Mucosa of descending colon (tissue), 3 donors: ENCODE data around the gene SPECC1. TPM values are rescaled to one million over a fixed set of nuclear protein-coding genes. Genes with fewer than 3 reads are reported as not detected.

Source experiments
- ATAC-seq: fragments of 200-7000 bp; cut with Tn5 transposase; one replicate; pipeline ENCODE4 v1.9.1; 2020; ENCODE audit warnings: mild to moderate bottlenecking, moderate library complexity
- DNase-seq, 3 donors: peaks; one replicate each; pipeline ENCODE4 v3.0.0-alpha.2; 2020
- H3K36me3 ChIP-seq: fragments of 200-600 bp; one replicate; pipeline ENCODE4 v1.8.0; 2021; ENCODE audit warnings: low read depth, mild to moderate bottlenecking
- H3K4me1 ChIP-seq: fragments of 200-600 bp; one replicate; pipeline ENCODE4 v1.8.0; 2021; ENCODE audit warnings: low read depth, mild to moderate bottlenecking
- H3K4me3 ChIP-seq: fragments of 200-600 bp; one replicate; pipeline ENCODE4 v1.8.0; 2021; ENCODE audit warnings: mild to moderate bottlenecking
- H3K9me3 ChIP-seq: fragments of 200-600 bp; one replicate; pipeline ENCODE4 v1.8.0; 2021; ENCODE audit warnings: mild to moderate bottlenecking
- CTCF ChIP-seq: fragments of 200-600 bp; IDR thresholded peaks from one replicate; pipeline ENCODE4 v1.8.0; 2022; ENCODE audit warnings: antibody characterized with exemption, mild to moderate bottlenecking
- intact Hi-C, 2 donors: fragments of 100-400 bp; cut with DNase I in 1 of 2; cut with micrococcal nuclease in 1 of 2; formaldehyde crosslinking; loops; one replicate each; pipeline versions ENCODE4 v1.11.0 to v1.11.1; 2022; cut with DNase I, micrococcal nuclease
- total RNA-seq, 3 donors: library from RNA; stranded (reverse); fragmentation: NEBNext Ultra II Directional in 2 of 3; extraction: Animal tissue kit (Norgen Biotek cat#: 25700) in 2 of 3; gene quantifications; one replicate each; pipeline versions ENCODE4 v1.2.1 to v1.2.4, GENCODE V29; 2021 to 2023
- donor health status: DM: no; HTN: no; CAD: no; lungs with moderate emphysema.
- donor health status: DM: no; HTN: no; CAD: no.
- donor health status: DM: no; HTN: yes; CAD: no.

The SPECC1 gene
- total RNA-seq, 3 donors from 2014 or later, result 36.2 to 86.3 (median 85.7) TPM

GRCh38 chr17:20143740-20144139 lies 134.6 kb downstream of the SPECC1 start:
- no peak overlapping the region for H3K4me3 ChIP-seq
- TF ChIP-seq CTCF, result no peak
- no peaks in the 10 kb centered on the region for H3K4me1 ChIP-seq
- no peak for ATAC-seq
- no peaks in the 10 kb centered on the region for H3K36me3 ChIP-seq
- intact Hi-C loops, result no loop called here
- DNase-seq, result no peak
- no peaks in the 10 kb centered on the region for H3K9me3 ChIP-seq

GRCh38 chr17:20145567-20145966 lies 136.4 kb downstream of the SPECC1 start:
- no peaks in the 10 kb centered on the region for H3K4me1 ChIP-seq
- intact Hi-C loops, result no loop called here
- DNase-seq, result no peak
- H3K36me3 ChIP-seq, result no peaks in the 10 kb centered on the region
- H3K9me3 ChIP-seq, result no peaks in the 10 kb centered on the region
- ATAC-seq, result no peak
- no peak for TF ChIP-seq CTCF
- H3K4me3 ChIP-seq, result no peak overlapping the region

GRCh38 chr17:20149251-20149650 lies 140.1 kb downstream of the SPECC1 start:
- Histone ChIP-seq H3K36me3 (no peaks in the 10 kb centered on the region), H3K9me3 (no peaks in the 10 kb centered on the region), H3K4me1 (peaks cover 9% of the 10 kb centered on the region), H3K4me3 (no peak overlapping the region)
- no peak for TF ChIP-seq CTCF
- intact Hi-C loops, result no loop called here
- ATAC-seq (no peak), DNase-seq (no peak)

GRCh38 chr17:20151174-20151573 lies 142.0 kb downstream of the SPECC1 start:
- DNase-seq, result no peak
- no peak for TF ChIP-seq CTCF
- intact Hi-C loops, result no loop called here
- Histone ChIP-seq H3K9me3 (no peaks in the 10 kb centered on the region), H3K4me1 (peaks cover 9% of the 10 kb centered on the region), H3K4me3 (no peak overlapping the region), H3K36me3 (no peaks in the 10 kb centered on the region)
- ATAC-seq, result no peak

- no peak for TF ChIP-seq CTCF
- ATAC-seq, result peak; percentile 34
- H3K9me3 ChIP-seq, result no peaks in the 10 kb centered on the region
- H3K4me3 ChIP-seq, result no peak overlapping the region
- H3K36me3 ChIP-seq, result no peaks in the 10 kb centered on the region
- DNase-seq, result peak in 1 of 3 donors; percentile 34
- intact Hi-C loops, result no loop called here
- H3K4me1 ChIP-seq, result peaks cover 9% of the 10 kb centered on the region
Measured at GRCh38 chr17:20153231-20153630, 144.1 kb downstream of the SPECC1 start.

- TF ChIP-seq CTCF, result no peak
- H3K4me1 ChIP-seq, result peaks cover 9% of the 10 kb centered on the region
- ATAC-seq (no peak), DNase-seq (no peak)
- H3K36me3 ChIP-seq, result no peaks in the 10 kb centered on the region
- intact Hi-C loops, result no loop called here
- no peaks in the 10 kb centered on the region for H3K9me3 ChIP-seq
- no peak overlapping the region for H3K4me3 ChIP-seq
Measured at GRCh38 chr17:20154286-20155000, 145.3 kb downstream of the SPECC1 start.
